Astrocyte of the spinal cord (primary cell): ENCODE data around the gene RELB.

Experiments
- DNase-seq: peaks from one replicate; pipeline ENCODE4 v3.0.0; 2011; ENCODE audit warnings: low read depth, low spot score
- H3K4me3 ChIP-seq: 2 replicates; pipeline ENCODE4 v1.5.1; 2011; ENCODE audit warnings: low read depth, mild to moderate bottlenecking, low read length, moderate library complexity
- in situ Hi-C: cut with HindIII; loops from 2 replicates; pipeline ENCODE4 v1.10.0; 2017; ENCODE audit warnings: low sequenced_read_pairs
- TF ChIP-seq, protein P1 (sequence below): IDR thresholded peaks from 2 replicates; pipeline ENCODE4 v1.5.1; 2012; ENCODE audit warnings: low read depth, mild to moderate bottlenecking, low read length, inconsistent platforms

The RELB gene

DNA sequence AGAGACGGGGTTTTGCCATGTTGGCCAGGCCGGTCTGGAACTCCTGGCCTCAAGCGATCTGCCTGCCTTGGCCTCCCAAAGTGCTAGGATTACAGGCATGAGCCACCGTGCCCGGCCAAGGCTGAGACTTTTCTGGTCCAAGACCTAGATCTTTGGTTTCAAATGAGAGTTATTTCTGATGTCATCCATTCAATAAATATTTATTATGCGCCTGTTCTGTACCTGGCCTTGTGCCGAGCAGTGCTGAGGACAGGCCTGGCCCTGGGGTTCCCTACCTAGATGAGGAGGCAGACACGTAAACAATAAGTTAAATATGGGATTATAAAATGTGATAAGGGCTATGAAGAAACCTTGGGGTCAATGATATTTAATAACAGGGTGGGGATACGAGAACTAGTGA is 4.5 kb downstream of the RELB start:
- in situ Hi-C loops: no loop called here
- DNase-seq: no peak
- TF ChIP-seq, protein P1, sequence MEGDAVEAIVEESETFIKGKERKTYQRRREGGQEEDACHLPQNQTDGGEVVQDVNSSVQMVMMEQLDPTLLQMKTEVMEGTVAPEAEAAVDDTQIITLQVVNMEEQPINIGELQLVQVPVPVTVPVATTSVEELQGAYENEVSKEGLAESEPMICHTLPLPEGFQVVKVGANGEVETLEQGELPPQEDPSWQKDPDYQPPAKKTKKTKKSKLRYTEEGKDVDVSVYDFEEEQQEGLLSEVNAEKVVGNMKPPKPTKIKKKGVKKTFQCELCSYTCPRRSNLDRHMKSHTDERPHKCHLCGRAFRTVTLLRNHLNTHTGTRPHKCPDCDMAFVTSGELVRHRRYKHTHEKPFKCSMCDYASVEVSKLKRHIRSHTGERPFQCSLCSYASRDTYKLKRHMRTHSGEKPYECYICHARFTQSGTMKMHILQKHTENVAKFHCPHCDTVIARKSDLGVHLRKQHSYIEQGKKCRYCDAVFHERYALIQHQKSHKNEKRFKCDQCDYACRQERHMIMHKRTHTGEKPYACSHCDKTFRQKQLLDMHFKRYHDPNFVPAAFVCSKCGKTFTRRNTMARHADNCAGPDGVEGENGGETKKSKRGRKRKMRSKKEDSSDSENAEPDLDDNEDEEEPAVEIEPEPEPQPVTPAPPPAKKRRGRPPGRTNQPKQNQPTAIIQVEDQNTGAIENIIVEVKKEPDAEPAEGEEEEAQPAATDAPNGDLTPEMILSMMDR: no peak

DNA sequence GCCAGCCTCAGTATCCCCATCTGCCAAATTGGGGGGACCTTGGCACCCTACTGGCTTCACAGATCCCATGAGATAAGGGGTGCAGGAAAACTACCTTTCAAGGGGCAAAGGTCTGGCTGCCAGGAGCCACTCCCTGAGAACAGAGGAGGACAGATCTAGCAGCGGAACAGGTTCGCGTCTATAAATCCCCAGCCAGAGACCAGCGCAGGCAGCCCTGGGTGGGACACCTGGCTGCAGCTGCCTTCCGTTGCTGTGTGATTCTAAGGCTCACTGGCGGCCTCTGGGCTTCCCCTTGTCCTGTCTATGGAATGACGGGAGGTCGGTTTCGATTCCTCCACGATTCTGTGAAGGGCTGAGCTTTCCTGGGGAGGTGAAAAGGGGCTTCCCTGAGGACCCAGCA is 7.3 kb downstream of the RELB start:
- DNase-seq: no peak
- in situ Hi-C loops: no loop called here
- no peak overlapping the region for H3K4me3 ChIP-seq
- TF ChIP-seq, protein P1: no peak

More for the DNA sequence above, 4.5 kb downstream of the RELB start:
- H3K4me3 ChIP-seq: no peak overlapping the region

DNA sequence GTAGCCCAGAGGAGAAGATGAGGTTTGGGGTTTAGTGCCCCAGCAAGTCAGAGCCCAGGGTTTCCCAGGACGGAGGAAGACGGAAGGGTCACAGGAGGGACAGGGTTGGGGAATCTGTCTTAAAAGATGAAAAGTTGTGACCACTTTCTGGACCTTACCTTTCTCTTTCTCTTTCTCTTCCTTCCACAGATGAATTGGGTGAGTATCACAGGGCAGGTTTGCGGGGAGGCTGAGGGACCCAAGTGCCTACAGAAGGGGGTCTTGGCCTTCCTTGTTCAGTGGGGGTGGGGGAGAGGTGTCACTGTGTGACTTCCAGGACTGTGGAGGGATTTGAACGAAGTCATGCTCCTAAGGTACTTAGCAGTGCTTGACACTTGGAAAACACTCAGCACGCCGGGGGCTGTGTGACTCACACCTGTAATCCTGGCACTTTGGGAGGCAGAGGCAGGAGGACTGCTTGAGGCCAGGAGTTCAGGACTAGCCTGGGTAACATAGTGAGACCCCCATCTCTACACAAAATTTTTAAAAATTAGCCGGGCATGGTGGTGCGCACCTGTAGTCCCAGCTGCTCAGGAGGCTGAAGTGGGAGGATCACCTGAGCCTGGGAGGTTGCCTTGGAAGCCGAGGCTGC is 8.5 kb downstream of the RELB start:
- in situ Hi-C loops: no loop called here
- TF ChIP-seq, protein P1: no peak
- no peak for DNase-seq
- H3K4me3 ChIP-seq: no peak overlapping the region

DNA sequence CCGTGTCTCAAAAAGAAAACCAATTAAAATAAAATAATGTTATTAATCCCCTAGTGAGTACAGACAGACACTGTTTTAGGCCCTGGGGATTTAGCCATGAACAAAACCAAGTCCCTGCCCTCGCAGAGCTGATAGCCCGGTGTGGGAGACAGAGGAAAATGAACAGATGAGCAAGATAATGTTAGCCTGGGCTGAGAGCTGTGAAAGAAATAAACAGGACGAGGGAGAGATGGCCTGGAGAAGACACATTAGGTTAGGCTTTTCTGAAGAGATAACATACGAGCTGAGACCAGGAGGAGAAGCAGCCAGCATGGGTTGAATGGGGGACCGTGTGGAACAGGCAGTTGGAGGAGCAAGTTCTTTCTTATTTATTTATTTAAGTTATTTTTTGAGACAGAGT is 9.0 kb downstream of the RELB start:
- DNase-seq: no peak
- H3K4me3 ChIP-seq: no peak overlapping the region
- TF ChIP-seq, protein P1: no peak
- in situ Hi-C loops: no loop called here

DNA sequence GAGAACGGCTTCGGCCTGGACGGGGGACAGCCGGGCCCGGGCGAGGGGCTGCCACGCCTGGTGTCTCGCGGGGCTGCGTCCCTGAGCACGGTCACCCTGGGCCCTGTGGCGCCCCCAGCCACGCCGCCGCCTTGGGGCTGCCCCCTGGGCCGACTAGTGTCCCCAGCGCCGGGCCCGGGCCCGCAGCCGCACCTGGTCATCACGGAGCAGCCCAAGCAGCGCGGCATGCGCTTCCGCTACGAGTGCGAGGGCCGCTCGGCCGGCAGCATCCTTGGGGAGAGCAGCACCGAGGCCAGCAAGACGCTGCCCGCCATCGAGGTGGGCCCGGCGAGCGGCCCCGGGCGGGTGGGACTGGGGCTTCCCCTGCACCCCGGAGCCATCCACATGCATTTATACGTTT is 10.7 kb downstream of the RELB start:
- in situ Hi-C loops: no loop called here
- no peak for DNase-seq
- TF ChIP-seq, protein P1: no peak

DNA sequence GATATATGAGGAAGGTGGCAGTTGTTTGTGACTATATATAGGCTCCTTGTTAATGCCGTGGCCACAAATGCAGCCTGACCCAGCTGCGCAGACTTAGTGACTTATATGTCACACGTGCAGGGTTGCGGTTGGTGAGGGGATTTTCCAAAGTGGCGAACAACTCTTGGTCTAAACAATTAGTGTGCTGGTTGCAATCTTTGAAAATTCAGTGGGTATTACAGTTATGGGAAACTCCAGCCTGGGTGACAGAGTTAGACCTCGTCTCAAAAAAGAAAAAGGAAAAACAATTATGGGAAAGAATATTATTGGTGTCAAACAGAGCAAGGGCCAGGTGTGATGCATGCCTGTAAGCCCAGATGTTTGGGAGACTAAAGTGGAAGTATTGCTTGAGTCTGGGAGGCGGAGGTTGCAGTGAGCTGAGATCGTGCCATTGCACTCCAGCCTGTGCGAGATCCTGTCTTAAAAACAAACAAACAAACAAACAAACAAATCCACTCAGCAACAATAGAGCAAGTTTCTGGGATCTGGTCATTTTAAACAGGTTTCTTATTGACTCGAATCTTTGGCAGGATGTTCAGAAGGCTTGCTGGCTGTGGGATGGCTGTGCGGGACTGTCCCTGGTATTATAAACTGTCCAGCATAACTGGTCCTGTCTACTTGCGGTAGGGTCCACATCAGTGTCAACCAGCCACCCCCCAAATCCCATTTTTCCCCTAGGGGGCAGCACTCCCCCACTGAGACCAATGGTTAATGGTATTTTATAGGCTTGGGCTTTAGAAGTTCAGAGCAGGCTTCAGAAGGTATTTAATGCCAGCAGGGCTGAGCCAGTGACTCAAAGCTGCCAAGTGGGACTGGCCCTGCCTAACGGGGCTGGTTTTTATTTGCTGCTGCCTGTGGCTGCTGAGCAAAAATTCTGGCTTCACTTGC is 15.4 kb downstream of the RELB start:
- DNase-seq: peak; percentile 71
- in situ Hi-C loops: no loop called here
- TF ChIP-seq, protein P1: peak; percentile 70
- H3K4me3 ChIP-seq: no peak overlapping the region

More for the DNA sequence above, 10.7 kb downstream of the RELB start:
- H3K4me3 ChIP-seq: no peak overlapping the region
